C4-2B (cell line): Measurements from ENCODE around the gene PRR5L.

ENCODE experiments used
- ZFX ChIP-seq: fragments of 450-650 bp; IDR thresholded peaks from 2 replicates; pipeline ENCODE4 v1.6.1; 2017
- TF ChIP-seq, protein P1 (sequence below): fragments of 450-650 bp; conservative IDR thresholded peaks from 2 replicates; pipeline ENCODE4 v1.5.1; 2017; ENCODE audit warnings: mild to moderate bottlenecking

GRCh38 chr11:36394926-36395325 is 98.8 kb downstream of the PRR5L start:
- TF ChIP-seq, protein P1, sequence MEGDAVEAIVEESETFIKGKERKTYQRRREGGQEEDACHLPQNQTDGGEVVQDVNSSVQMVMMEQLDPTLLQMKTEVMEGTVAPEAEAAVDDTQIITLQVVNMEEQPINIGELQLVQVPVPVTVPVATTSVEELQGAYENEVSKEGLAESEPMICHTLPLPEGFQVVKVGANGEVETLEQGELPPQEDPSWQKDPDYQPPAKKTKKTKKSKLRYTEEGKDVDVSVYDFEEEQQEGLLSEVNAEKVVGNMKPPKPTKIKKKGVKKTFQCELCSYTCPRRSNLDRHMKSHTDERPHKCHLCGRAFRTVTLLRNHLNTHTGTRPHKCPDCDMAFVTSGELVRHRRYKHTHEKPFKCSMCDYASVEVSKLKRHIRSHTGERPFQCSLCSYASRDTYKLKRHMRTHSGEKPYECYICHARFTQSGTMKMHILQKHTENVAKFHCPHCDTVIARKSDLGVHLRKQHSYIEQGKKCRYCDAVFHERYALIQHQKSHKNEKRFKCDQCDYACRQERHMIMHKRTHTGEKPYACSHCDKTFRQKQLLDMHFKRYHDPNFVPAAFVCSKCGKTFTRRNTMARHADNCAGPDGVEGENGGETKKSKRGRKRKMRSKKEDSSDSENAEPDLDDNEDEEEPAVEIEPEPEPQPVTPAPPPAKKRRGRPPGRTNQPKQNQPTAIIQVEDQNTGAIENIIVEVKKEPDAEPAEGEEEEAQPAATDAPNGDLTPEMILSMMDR = no peak
- no peak for TF ChIP-seq ZFX
